ENCODE results near the gene NUCKS1.

DNA sequence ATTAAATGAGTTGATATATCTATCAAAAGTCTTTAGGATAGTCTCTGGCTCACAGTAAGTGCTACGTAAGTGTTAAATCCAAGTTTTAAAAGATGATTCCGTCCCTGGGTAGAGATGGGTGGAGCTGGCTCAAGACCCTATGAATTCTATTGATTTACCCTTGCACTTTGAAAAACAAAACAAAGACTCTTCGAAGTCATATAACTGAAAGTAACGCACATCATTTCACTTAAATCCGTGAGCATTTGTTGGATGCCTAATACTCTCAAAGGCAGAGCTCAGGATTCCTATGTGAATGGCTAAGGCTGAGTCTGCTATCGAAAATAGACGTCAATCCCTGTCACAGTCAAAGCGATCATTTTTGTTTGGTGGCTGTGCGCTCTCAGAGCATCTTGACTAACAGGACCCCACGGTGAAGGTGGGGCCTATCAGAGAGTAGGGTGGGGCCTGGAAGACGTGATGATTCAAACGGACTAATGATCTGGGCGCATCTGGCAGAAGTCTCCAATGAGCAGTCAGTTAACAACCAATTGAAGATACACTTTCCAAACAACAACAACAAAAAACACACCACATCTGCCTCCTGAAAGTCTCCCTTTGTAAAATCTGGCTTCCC lies 1.2 kb upstream of the NUCKS1 start:
- TF ChIP-seq TP53 (CRISPR knock-in tag; IDR thresholded peaks at IDR 0.05) (no peak), TEAD4 (CRISPR knock-in tag; IDR thresholded peaks at IDR 0.05) (no peak), MAX (CRISPR knock-in tag; IDR thresholded peaks at IDR 0.05) (no peak), CREM (CRISPR knock-in tag; IDR thresholded peaks at IDR 0.05) (no peak), ZNF263 (CRISPR knock-in tag; IDR thresholded peaks at IDR 0.05; ENCODE audit: low read depth) (no peak), JUN (CRISPR knock-in tag; IDR thresholded peaks at IDR 0.05) (no peak), RORB (CRISPR knock-in tag; IDR thresholded peaks at IDR 0.05) (no peak), NR1H2 (CRISPR knock-in tag; IDR thresholded peaks at IDR 0.05) (no peak), ZNF512 (CRISPR knock-in tag; IDR thresholded peaks at IDR 0.05; ENCODE audit: borderline replicate concordance) (no peak)
- TF ChIP-seq, protein P1, sequence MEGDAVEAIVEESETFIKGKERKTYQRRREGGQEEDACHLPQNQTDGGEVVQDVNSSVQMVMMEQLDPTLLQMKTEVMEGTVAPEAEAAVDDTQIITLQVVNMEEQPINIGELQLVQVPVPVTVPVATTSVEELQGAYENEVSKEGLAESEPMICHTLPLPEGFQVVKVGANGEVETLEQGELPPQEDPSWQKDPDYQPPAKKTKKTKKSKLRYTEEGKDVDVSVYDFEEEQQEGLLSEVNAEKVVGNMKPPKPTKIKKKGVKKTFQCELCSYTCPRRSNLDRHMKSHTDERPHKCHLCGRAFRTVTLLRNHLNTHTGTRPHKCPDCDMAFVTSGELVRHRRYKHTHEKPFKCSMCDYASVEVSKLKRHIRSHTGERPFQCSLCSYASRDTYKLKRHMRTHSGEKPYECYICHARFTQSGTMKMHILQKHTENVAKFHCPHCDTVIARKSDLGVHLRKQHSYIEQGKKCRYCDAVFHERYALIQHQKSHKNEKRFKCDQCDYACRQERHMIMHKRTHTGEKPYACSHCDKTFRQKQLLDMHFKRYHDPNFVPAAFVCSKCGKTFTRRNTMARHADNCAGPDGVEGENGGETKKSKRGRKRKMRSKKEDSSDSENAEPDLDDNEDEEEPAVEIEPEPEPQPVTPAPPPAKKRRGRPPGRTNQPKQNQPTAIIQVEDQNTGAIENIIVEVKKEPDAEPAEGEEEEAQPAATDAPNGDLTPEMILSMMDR (IDR thresholded peaks at IDR 0.05) = no peak
- TF ChIP-seq, protein P2, sequence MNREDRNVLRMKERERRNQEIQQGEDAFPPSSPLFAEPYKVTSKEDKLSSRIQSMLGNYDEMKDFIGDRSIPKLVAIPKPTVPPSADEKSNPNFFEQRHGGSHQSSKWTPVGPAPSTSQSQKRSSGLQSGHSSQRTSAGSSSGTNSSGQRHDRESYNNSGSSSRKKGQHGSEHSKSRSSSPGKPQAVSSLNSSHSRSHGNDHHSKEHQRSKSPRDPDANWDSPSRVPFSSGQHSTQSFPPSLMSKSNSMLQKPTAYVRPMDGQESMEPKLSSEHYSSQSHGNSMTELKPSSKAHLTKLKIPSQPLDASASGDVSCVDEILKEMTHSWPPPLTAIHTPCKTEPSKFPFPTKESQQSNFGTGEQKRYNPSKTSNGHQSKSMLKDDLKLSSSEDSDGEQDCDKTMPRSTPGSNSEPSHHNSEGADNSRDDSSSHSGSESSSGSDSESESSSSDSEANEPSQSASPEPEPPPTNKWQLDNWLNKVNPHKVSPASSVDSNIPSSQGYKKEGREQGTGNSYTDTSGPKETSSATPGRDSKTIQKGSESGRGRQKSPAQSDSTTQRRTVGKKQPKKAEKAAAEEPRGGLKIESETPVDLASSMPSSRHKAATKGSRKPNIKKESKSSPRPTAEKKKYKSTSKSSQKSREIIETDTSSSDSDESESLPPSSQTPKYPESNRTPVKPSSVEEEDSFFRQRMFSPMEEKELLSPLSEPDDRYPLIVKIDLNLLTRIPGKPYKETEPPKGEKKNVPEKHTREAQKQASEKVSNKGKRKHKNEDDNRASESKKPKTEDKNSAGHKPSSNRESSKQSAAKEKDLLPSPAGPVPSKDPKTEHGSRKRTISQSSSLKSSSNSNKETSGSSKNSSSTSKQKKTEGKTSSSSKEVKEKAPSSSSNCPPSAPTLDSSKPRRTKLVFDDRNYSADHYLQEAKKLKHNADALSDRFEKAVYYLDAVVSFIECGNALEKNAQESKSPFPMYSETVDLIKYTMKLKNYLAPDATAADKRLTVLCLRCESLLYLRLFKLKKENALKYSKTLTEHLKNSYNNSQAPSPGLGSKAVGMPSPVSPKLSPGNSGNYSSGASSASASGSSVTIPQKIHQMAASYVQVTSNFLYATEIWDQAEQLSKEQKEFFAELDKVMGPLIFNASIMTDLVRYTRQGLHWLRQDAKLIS (CRISPR knock-in tag; IDR thresholded peaks at IDR 0.05; ENCODE audit: borderline replicate concordance) = no peak
